Sigmoid colon (tissue), 7 donors: ENCODE data around the gene SLC16A12. TPM values are rescaled to one million over a fixed set of nuclear protein-coding genes. Genes with fewer than 3 reads are reported as not detected.
"Not testable (repeated sequence)": the region's sequence is repeated elsewhere in the genome, so short reads cannot be mapped to it uniquely, and the experiment has no call there.

Experiments
- DNase-seq: peaks from one replicate; pipeline ENCODE4 v3.0.0-alpha.2; 2019
- H3K27ac ChIP-seq, 4 donors: fragments of 200-600 bp; sonication (generic); one replicate each; pipeline ENCODE4 v1.5.1; 2016 to 2019; ENCODE audit warnings: mild to moderate bottlenecking in 1 of 4
- H3K27me3 ChIP-seq, 3 donors: fragments of 200-600 bp; sonication (generic); one replicate each; pipeline ENCODE4 v1.5.1; 2019; ENCODE audit warnings: mild to moderate bottlenecking in 1 of 3
- H3K36me3 ChIP-seq, 4 donors: fragments of 200-600 bp; sonication (generic); one replicate each; pipeline ENCODE4 v1.5.1; 2016 to 2019
- H3K4me1 ChIP-seq, 4 donors: fragments of 200-600 bp; sonication (generic); one replicate each; pipeline ENCODE4 v1.5.1; 2017 to 2019
- H3K4me3 ChIP-seq, 4 donors: fragments of 200-600 bp; sonication (generic); one replicate each; pipeline ENCODE4 v1.5.1; 2017 to 2019; ENCODE audit warnings: mild to moderate bottlenecking in 2 of 4, moderate library complexity in 1 of 4
- H3K9me3 ChIP-seq, 4 donors: fragments of 200-600 bp in 3 of 4; sonication (generic) in 3 of 4; one replicate each; pipeline versions ENCODE4 v1.5.1 to v1.6.1; 2013 to 2019
- EP300 ChIP-seq, 4 donors: sonication (generic); formaldehyde crosslinking; IDR thresholded peaks; one replicate each; pipeline ENCODE4 v1.6.1; 2017; ENCODE audit warnings: antibody characterized with exemption in 4 of 4
- POLR2A ChIP-seq, 2 donors: fragments of 450-650 bp; IDR thresholded peaks; one replicate each; pipeline ENCODE4 v1.6.1; 2016; ENCODE audit warnings: antibody characterized with exemption in 2 of 2, mild to moderate bottlenecking in 2 of 2, moderate library complexity in 2 of 2
- POLR2AphosphoS5 ChIP-seq, 4 donors: sonication (generic); formaldehyde crosslinking; IDR thresholded peaks; one replicate each; pipeline ENCODE4 v1.6.1; 2017; ENCODE audit warnings: antibody characterized with exemption in 4 of 4
- WGBS, 2 donors: extraction: QIAGEN DNeasy Blood & Tissue Kit; methylation state at CpG; one replicate each; pipeline ENCODE4 v1.1.7; 2013; 5-methylcytosine and 5-hydroxymethylcytosine counted together
- intact Hi-C: fragments of 100-400 bp; cut with DNase I; formaldehyde crosslinking; loops from one replicate; pipeline ENCODE4 v1.15.1; 2023
- polyA plus RNA-seq, 3 donors: library from polyadenylated mRNA; stranded (reverse); fragments of 200-250 nt; gene quantifications; one replicate each; pipeline ENCODE4 v1.2.3, GENCODE V29; 2013
- total RNA-seq, 4 donors: library from RNA; depleted of rRNA; stranded (reverse); fragments of >200 nt; gene quantifications; one replicate each; pipeline ENCODE4 v1.1.0, GENCODE V29; 2016
- TF ChIP-seq, protein P1 (sequence below), 4 experiments: fragments of 450-650 bp in 3 of 4; fragments of 200-600 bp in 1 of 4; IDR thresholded peaks; one replicate each; pipeline ENCODE4 v1.5.1; 2016 to 2019; ENCODE audit warnings: antibody characterized with exemption in 4 of 4, mild to moderate bottlenecking in 3 of 4, moderate library complexity in 2 of 4
- donor health status: healthy with polysubstance abuse.
- donor health status: Bipolar disorder and iron deficiency.
- donor health status: healthy.

Gene SLC16A12
- total and polyA plus RNA-seq, 7 donors: 0.13 to 3.9 (median 1.3) TPM; not detected in 1

- peaks cover 0 to 51% (median 42%) of the 10 kb centered on the region in 4 donors for H3K4me1 ChIP-seq
- H3K27ac ChIP-seq: peak overlapping the region in 1 of 4 donors; percentile 2
- TF ChIP-seq, protein P1, sequence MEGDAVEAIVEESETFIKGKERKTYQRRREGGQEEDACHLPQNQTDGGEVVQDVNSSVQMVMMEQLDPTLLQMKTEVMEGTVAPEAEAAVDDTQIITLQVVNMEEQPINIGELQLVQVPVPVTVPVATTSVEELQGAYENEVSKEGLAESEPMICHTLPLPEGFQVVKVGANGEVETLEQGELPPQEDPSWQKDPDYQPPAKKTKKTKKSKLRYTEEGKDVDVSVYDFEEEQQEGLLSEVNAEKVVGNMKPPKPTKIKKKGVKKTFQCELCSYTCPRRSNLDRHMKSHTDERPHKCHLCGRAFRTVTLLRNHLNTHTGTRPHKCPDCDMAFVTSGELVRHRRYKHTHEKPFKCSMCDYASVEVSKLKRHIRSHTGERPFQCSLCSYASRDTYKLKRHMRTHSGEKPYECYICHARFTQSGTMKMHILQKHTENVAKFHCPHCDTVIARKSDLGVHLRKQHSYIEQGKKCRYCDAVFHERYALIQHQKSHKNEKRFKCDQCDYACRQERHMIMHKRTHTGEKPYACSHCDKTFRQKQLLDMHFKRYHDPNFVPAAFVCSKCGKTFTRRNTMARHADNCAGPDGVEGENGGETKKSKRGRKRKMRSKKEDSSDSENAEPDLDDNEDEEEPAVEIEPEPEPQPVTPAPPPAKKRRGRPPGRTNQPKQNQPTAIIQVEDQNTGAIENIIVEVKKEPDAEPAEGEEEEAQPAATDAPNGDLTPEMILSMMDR (IDR thresholded peaks at IDR 0.05): no peak
- no peak for TF ChIP-seq POLR2AphosphoS5 (IDR thresholded peaks at IDR 0.05)
- no peak overlapping the region for H3K4me3 ChIP-seq
- no peaks in the 10 kb centered on the region for H3K36me3 ChIP-seq
- intact Hi-C loops: no loop called here
- H3K9me3 ChIP-seq: no peaks in the 10 kb centered on the region
- 94% methylated on average over 2 of the region's 2 CpGs for WGBS, 2 donors
- no peak for DNase-seq
- H3K27me3 ChIP-seq: no peaks in the 10 kb centered on the region
Observed at GRCh38 chr10:89395141-89395540, 140.3 kb downstream of the SLC16A12 start.

- Histone ChIP-seq H3K4me1 (peaks cover 0 to 51% (median 42%) of the 10 kb centered on the region in 4 donors), H3K4me3 (peak overlapping the region in 3 of 4 donors; percentile 52 to 58 (median 52))
- intact Hi-C loops: loop anchor here (2.0 kb wide), 1 partner anchor 21 kb away; the partner anchor contains the start of gene IFIT5
Observed at GRCh38 chr10:89393898-89394297, 141.5 kb downstream of the SLC16A12 start.

DNA sequence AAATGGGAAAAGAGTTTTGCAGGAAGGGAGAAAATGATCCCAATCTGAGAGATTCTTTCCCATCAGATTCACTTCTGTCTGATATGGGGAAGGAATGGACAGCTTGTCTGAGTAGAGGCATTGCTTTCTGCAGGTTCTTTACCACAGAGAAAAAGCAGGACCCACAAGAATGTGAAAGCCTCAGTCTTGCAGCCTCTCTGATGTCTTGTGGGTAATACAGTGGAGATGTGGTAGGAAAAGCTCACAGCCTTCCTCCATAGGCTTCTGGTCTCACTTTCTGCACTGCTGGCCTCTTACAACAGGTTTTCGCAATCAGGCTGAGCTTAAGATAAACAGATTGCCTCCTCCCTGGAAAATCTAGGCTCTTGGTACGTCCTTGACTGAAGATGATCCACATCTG lies 142.4 kb downstream of the SLC16A12 start:
- Histone ChIP-seq H3K4me3 (peak overlapping the region; percentile 41 to 58 (median 52)), H3K9me3 (no peaks in the 10 kb centered on the region), H3K36me3 (no peaks in the 10 kb centered on the region), H3K4me1 (peaks cover 0 to 47% (median 42%) of the 10 kb centered on the region in 4 donors), H3K27ac (peak overlapping the region; percentile 81 to 93 (median 84)), H3K27me3 (no peaks in the 10 kb centered on the region)
- peak; percentile 81 for DNase-seq
- 39 to 59% methylated on average over 2 of the region's 2 CpGs for WGBS, 2 donors
- intact Hi-C loops: loop anchor here (2.0 kb wide), 1 partner anchor 22 kb away; the partner anchor contains the start of gene IFIT5
- TF ChIP-seq POLR2AphosphoS5 (IDR thresholded peaks at IDR 0.05): peak; percentile 48 to 74 (median 55)
- TF ChIP-seq POLR2A (IDR thresholded peaks at IDR 0.05): no peak

More at GRCh38 chr10:89393898-89394297, 141.5 kb downstream of the SLC16A12 start:
- Histone ChIP-seq H3K27me3 (no peaks in the 10 kb centered on the region), H3K27ac (peak overlapping the region; percentile 81 to 93 (median 84)), H3K9me3 (no peaks in the 10 kb centered on the region), H3K36me3 (no peaks in the 10 kb centered on the region)
- no peak for TF ChIP-seq POLR2A (IDR thresholded peaks at IDR 0.05)
- TF ChIP-seq EP300 (IDR thresholded peaks at IDR 0.05): no peak
- no peak for TF ChIP-seq POLR2AphosphoS5 (IDR thresholded peaks at IDR 0.05)
- TF ChIP-seq, protein P1 (IDR thresholded peaks at IDR 0.05): no peak
- 15 to 37% methylated on average over 3 of the region's 3 CpGs for WGBS, 2 donors
- DNase-seq: no peak

GRCh38 chr10:89391907-89392756 lies 143.3 kb downstream of the SLC16A12 start, which contains the start of gene IFIT1:
TSS of gene IFIT1 (plus strand) at chr10:89392623. CDS start at chr10:89392713, 90 bp downstream.
- H3K4me1 ChIP-seq: peaks cover 0 to 45% (median 42%) of the 10 kb centered on the region in 4 donors
- no peaks in the 10 kb centered on the region for H3K36me3 ChIP-seq
- 4 to 9% methylated on average over 8 of the region's 8 CpGs for WGBS, 2 donors
- H3K4me3 ChIP-seq: peak within 1 kb of the TSS; percentile 41 to 58 (median 52)
- TF ChIP-seq POLR2A (IDR thresholded peaks at IDR 0.05) (peak in 1 of 2 donors; percentile 53), EP300 (IDR thresholded peaks at IDR 0.05) (no peak), POLR2AphosphoS5 (IDR thresholded peaks at IDR 0.05) (peak; percentile 72 to 92 (median 82))
- TF ChIP-seq, protein P1 (IDR thresholded peaks at IDR 0.05): no peak
- no peaks in the 10 kb centered on the region for H3K9me3 ChIP-seq
- intact Hi-C loops: loop anchor here (2.0 kb wide), 1 partner anchor 23 kb away; the partner anchor contains the start of gene IFIT5
- DNase-seq: peak; percentile 81
- no peaks in the 10 kb centered on the region for H3K27me3 ChIP-seq
- peak within 1 kb of the TSS; percentile 81 to 93 (median 84) for H3K27ac ChIP-seq

- peak overlapping the region; percentile 81 to 93 (median 84) for H3K27ac ChIP-seq
- intact Hi-C loops, H3K27me3 ChIP-seq, H3K9me3 ChIP-seq, H3K4me3 ChIP-seq, H3K36me3 ChIP-seq, DNase-seq: not testable (repeated sequence)
- H3K4me1 ChIP-seq: peaks cover 0 to 46% (median 44%) of the 10 kb centered on the region in 4 donors
- WGBS, 2 donors: 93 to 94% methylated on average over 4 of the region's 4 CpGs
Observed at GRCh38 chr10:89391226-89391576, 144.2 kb downstream of the SLC16A12 start.
